Nephron (organoid): ENCODE measurements around the gene ABHD17A.
A peak's percentile ranks its signal among the peaks of the same experiment; 100 is the strongest.

Experiments used
- H3K27ac Mint-ChIP-seq, 3 experiments: 2 replicates each; pipeline ENCODE4 v1.8.0; 2020; ENCODE audit warnings: mixed read lengths in 3 of 3, mild to moderate bottlenecking in 2 of 3, moderate library complexity in 1 of 3
- H3K27me3 Mint-ChIP-seq: 2 replicates; pipeline ENCODE4 v1.8.0; 2021; ENCODE audit warnings: low read depth, mild to moderate bottlenecking, moderate library complexity, mixed read lengths
- H3K36me3 Mint-ChIP-seq: 2 replicates; pipeline ENCODE4 v1.8.0; 2020; ENCODE audit warnings: low read depth, mixed read lengths
- H3K4me1 Mint-ChIP-seq: 2 replicates; pipeline ENCODE4 v1.8.0; 2020; ENCODE audit warnings: mixed read lengths
- H3K4me3 Mint-ChIP-seq, 3 experiments: 2 replicates each; pipeline ENCODE4 v1.8.0; 2020; ENCODE audit warnings: mild to moderate bottlenecking in 3 of 3, mixed read lengths in 3 of 3, moderate library complexity in 2 of 3
- H3K9me3 Mint-ChIP-seq: 2 replicates; pipeline ENCODE4 v1.8.0; 2020; ENCODE audit warnings: mixed read lengths
- CTCF ChIP-seq, 3 experiments: fragments of 200-600 bp; sonication (generic); IDR thresholded peaks; one replicate each; pipeline ENCODE4 v1.5.0; 2021; ENCODE audit warnings: antibody characterized with exemption in 3 of 3; ENCODE audit not compliant: unreplicated experiment in 3 of 3

Gene ABHD17A

GRCh38 chr19:1856698-1857603 lies 28.3 kb downstream of the ABHD17A start:
- TF ChIP-seq CTCF (IDR thresholded peaks at IDR 0.05; ENCODE audit: unreplicated experiment in 3 of 3): no peak
- H3K27ac Mint-ChIP-seq: peak overlapping the region in 2 of 3 experiments; percentile 66 to 91
- no peaks in the 10 kb centered on the region for H3K36me3 Mint-ChIP-seq
- H3K4me3 Mint-ChIP-seq: peak overlapping the region; percentile 67 to 76 (median 72)
- H3K9me3 Mint-ChIP-seq: no peaks in the 10 kb centered on the region
- H3K4me1 Mint-ChIP-seq: peaks cover 37% of the 10 kb centered on the region
- H3K27me3 Mint-ChIP-seq: peaks cover 7% of the 10 kb centered on the region

- Mint-ChIP-seq H3K9me3 (no peaks in the 10 kb centered on the region), H3K27me3 (peaks cover 3% of the 10 kb centered on the region), H3K27ac (peak overlapping the region; percentile 29 to 91 (median 66)), H3K36me3 (no peaks in the 10 kb centered on the region), H3K4me3 (peak overlapping the region; percentile 67 to 76 (median 72)), H3K4me1 (peaks cover 31% of the 10 kb centered on the region)
- no peak for TF ChIP-seq CTCF (IDR thresholded peaks at IDR 0.05; ENCODE audit: unreplicated experiment in 3 of 3)
Observed at GRCh38 chr19:1856345-1856697, 29.0 kb downstream of the ABHD17A start.

GRCh38 chr19:1855828-1856255 lies 29.5 kb downstream of the ABHD17A start:
- Mint-ChIP-seq H3K9me3 (no peaks in the 10 kb centered on the region), H3K36me3 (no peaks in the 10 kb centered on the region), H3K27ac (peak overlapping the region; percentile 29 to 91 (median 76)), H3K27me3 (no peaks in the 10 kb centered on the region), H3K4me1 (peaks cover 26% of the 10 kb centered on the region), H3K4me3 (peak overlapping the region; percentile 67 to 76 (median 72))
- no peak for TF ChIP-seq CTCF (IDR thresholded peaks at IDR 0.05; ENCODE audit: unreplicated experiment in 3 of 3)

GRCh38 chr19:1855040-1855827 lies 30.1 kb downstream of the ABHD17A start:
- H3K9me3 Mint-ChIP-seq: no peaks in the 10 kb centered on the region
- peak overlapping the region; percentile 60 to 76 (median 66) for H3K4me3 Mint-ChIP-seq
- H3K27ac Mint-ChIP-seq: peak overlapping the region; percentile 25 to 76 (median 54)
- peaks cover 25% of the 10 kb centered on the region for H3K4me1 Mint-ChIP-seq
- H3K27me3 Mint-ChIP-seq: no peaks in the 10 kb centered on the region
- H3K36me3 Mint-ChIP-seq: no peaks in the 10 kb centered on the region
- no peak for TF ChIP-seq CTCF (IDR thresholded peaks at IDR 0.05; ENCODE audit: unreplicated experiment in 3 of 3)

GRCh38 chr19:1854542-1855039 lies 30.7 kb downstream of the ABHD17A start:
- Mint-ChIP-seq H3K9me3 (no peaks in the 10 kb centered on the region), H3K4me3 (peak overlapping the region; percentile 56 to 66 (median 60)), H3K4me1 (peaks cover 30% of the 10 kb centered on the region), H3K27ac (peak overlapping the region; percentile 20 to 76 (median 25)), H3K36me3 (no peaks in the 10 kb centered on the region), H3K27me3 (no peaks in the 10 kb centered on the region)
- TF ChIP-seq CTCF (IDR thresholded peaks at IDR 0.05; ENCODE audit: unreplicated experiment in 3 of 3): no peak
